ENCODE measurements around the gene IDUA.

Gene IDUA

GRCh38 chr4:1022739-1023066 is 35.9 kb downstream of the IDUA start:
- Histone ChIP-seq H3K4me3 (replicated peaks; ENCODE audit: insufficient read depth, low read length) (no peak overlapping the region), H3K27me3 (ENCODE audit: insufficient read depth, poor library complexity, severe bottlenecking) (no peaks in the 10 kb centered on the region), H3K27ac (replicated peaks) (no peak overlapping the region)
- DNase-seq (ENCODE audit: low read depth in 1 of 2, low spot score in 1 of 2): no peak
- TF ChIP-seq CTCF (IDR thresholded peaks at IDR 0.05; ENCODE audit: insufficient read depth, low read length) (no peak), SPI1 (IDR thresholded peaks at IDR 0.05; ENCODE audit: borderline replicate concordance, low read depth) (no peak), REST (IDR thresholded peaks at IDR 0.05; ENCODE audit: insufficient replicate concordance, low read depth) (no peak), POLR2AphosphoS5 (IDR thresholded peaks at IDR 0.05; ENCODE audit: low read depth) (no peak), GABPA (IDR thresholded peaks at IDR 0.05; ENCODE audit: low read depth) (no peak)

GRCh38 chr4:1023075-1023640 is 36.3 kb downstream of the IDUA start:
- TF ChIP-seq CTCF (IDR thresholded peaks at IDR 0.05; ENCODE audit: insufficient read depth, low read length): no peak
- TF ChIP-seq POLR2AphosphoS5 (IDR thresholded peaks at IDR 0.05; ENCODE audit: low read depth): no peak
- no peak for TF ChIP-seq REST (IDR thresholded peaks at IDR 0.05; ENCODE audit: insufficient replicate concordance, low read depth)
- TF ChIP-seq GABPA (IDR thresholded peaks at IDR 0.05; ENCODE audit: low read depth): no peak
- no peak for TF ChIP-seq SPI1 (IDR thresholded peaks at IDR 0.05; ENCODE audit: borderline replicate concordance, low read depth)
- Histone ChIP-seq H3K27me3 (ENCODE audit: insufficient read depth, poor library complexity, severe bottlenecking) (no peaks in the 10 kb centered on the region), H3K27ac (replicated peaks) (no peak overlapping the region)

GRCh38 chr4:1023895-1024740 is 37.3 kb downstream of the IDUA start:
- no peaks in the 10 kb centered on the region for H3K27me3 ChIP-seq (ENCODE audit: insufficient read depth, poor library complexity, severe bottlenecking)
- H3K4me3 ChIP-seq (replicated peaks; ENCODE audit: insufficient read depth, low read length): no peak overlapping the region
- no peak overlapping the region for H3K27ac ChIP-seq (replicated peaks)
- DNase-seq (ENCODE audit: low read depth in 1 of 2, low spot score in 1 of 2): no peak
- no peak for TF ChIP-seq GABPA (IDR thresholded peaks at IDR 0.05; ENCODE audit: low read depth)
- TF ChIP-seq POLR2AphosphoS5 (IDR thresholded peaks at IDR 0.05; ENCODE audit: low read depth): no peak
- no peak for TF ChIP-seq REST (IDR thresholded peaks at IDR 0.05; ENCODE audit: insufficient replicate concordance, low read depth)
- TF ChIP-seq SPI1 (IDR thresholded peaks at IDR 0.05; ENCODE audit: borderline replicate concordance, low read depth): no peak
- no peak for TF ChIP-seq CTCF (IDR thresholded peaks at IDR 0.05; ENCODE audit: insufficient read depth, low read length)

More at GRCh38 chr4:1023075-1023640, 36.3 kb downstream of the IDUA start:
- H3K4me3 ChIP-seq (replicated peaks; ENCODE audit: insufficient read depth, low read length): no peak overlapping the region
- no peak for DNase-seq (ENCODE audit: low read depth in 1 of 2, low spot score in 1 of 2)

All from HL-60 (cell line).